Hepatocyte (in vitro differentiated cells): Measurements from ENCODE around the gene FIBP. TPM values are rescaled to one million over a fixed set of nuclear protein-coding genes. Genes with fewer than 3 reads are reported as not detected.

Experiments used
- DNase-seq: peaks from one replicate; pipeline ENCODE4 v3.0.0-alpha.2; 2016; ENCODE audit warnings: low spot score
- H2AFZ ChIP-seq: fragments of 200-600 bp; sonication (generic); 2 replicates; pipeline ENCODE4 v1.6.0; 2016; ENCODE audit warnings: antibody characterized with exemption, mild to moderate bottlenecking
- H3K27ac ChIP-seq: fragments of 200-600 bp; sonication (generic); 2 replicates; pipeline ENCODE4 v1.5.1; 2016; ENCODE audit warnings: mild to moderate bottlenecking
- H3K27me3 ChIP-seq: fragments of 200-600 bp; sonication (generic); 2 replicates; pipeline ENCODE4 v1.6.1; 2016
- H3K36me3 ChIP-seq: fragments of 200-600 bp; sonication (generic); replicated peaks from 2 replicates; pipeline ENCODE4 v1.5.1; 2016; ENCODE audit warnings: low read depth; ENCODE audit not compliant: insufficient read depth
- H3K4me1 ChIP-seq: fragments of 200-600 bp; sonication (generic); 2 replicates; pipeline ENCODE4 v1.5.1; 2016; ENCODE audit warnings: mild to moderate bottlenecking, moderate library complexity; ENCODE audit not compliant: insufficient read depth
- H3K4me2 ChIP-seq: fragments of 200-600 bp; sonication (generic); 2 replicates; pipeline ENCODE4 v1.6.0; 2016
- H3K4me3 ChIP-seq: fragments of 200-600 bp; sonication (generic); 2 replicates; pipeline ENCODE4 v1.5.1; 2016; ENCODE audit warnings: mild to moderate bottlenecking
- H3K79me2 ChIP-seq: fragments of 200-600 bp; sonication (generic); 2 replicates; pipeline ENCODE4 v1.6.0; 2017; ENCODE audit warnings: mild to moderate bottlenecking
- H3K9me2 ChIP-seq: fragments of 200-600 bp; sonication (generic); replicated peaks from 2 replicates; pipeline ENCODE4 v1.6.0; 2017; ENCODE audit warnings: mild to moderate bottlenecking; ENCODE audit not compliant: insufficient read depth
- H3K9me3 ChIP-seq: fragments of 200-600 bp; sonication (generic); 2 replicates; pipeline ENCODE4 v1.5.1; 2016; ENCODE audit warnings: low read depth, mild to moderate bottlenecking
- H4K20me1 ChIP-seq: fragments of 200-600 bp; sonication (generic); 2 replicates; pipeline ENCODE4 v1.6.0; 2016; ENCODE audit warnings: mild to moderate bottlenecking; ENCODE audit not compliant: insufficient read depth, poor library complexity, severe bottlenecking
- EZH2 ChIP-seq: fragments of 200-600 bp; sonication (generic); IDR thresholded peaks from 2 replicates; pipeline ENCODE4 v1.6.1; 2016; ENCODE audit warnings: antibody characterized with exemption, mild to moderate bottlenecking, borderline replicate concordance
- EZH2phosphoT487 ChIP-seq: fragments of 200-600 bp; sonication (generic); IDR thresholded peaks from one replicate; pipeline ENCODE4 v1.6.1; 2018; ENCODE audit warnings: antibody characterized with exemption, mild to moderate bottlenecking, low read depth, moderate library complexity; ENCODE audit not compliant: unreplicated experiment, severe bottlenecking
- WGBS: methylation state at CpG from one replicate; pipeline ENCODE4 v1.1.6; 2016; ENCODE audit warnings: low lambda C conversion rate; ENCODE audit errors: missing lambda C conversion rate; 5-methylcytosine and 5-hydroxymethylcytosine counted together
- polyA plus RNA-seq: library from polyadenylated mRNA; unstranded; fragments of >200 nt; fragmentation: Nextera tagmentation; extraction: Ambion mirVana; gene quantifications from 2 replicates; pipeline ENCODE4 v1.2.1, GENCODE V29; 2016
- total RNA-seq: library from RNA; depleted of rRNA; stranded (reverse); fragments of >200 nt; gene quantifications from 2 replicates; pipeline ENCODE4 v1.2.3, GENCODE V29; 2014
- TF ChIP-seq, protein P1 (sequence below): fragments of 200-600 bp; sonication (generic); IDR thresholded peaks from 2 replicates; pipeline ENCODE4 v1.5.1; 2016; ENCODE audit warnings: antibody characterized with exemption, mild to moderate bottlenecking; ENCODE audit not compliant: poor library complexity

FIBP gene
- total and polyA plus RNA-seq, 2 experiments from 2014 or later: 74.9 to 93.6 TPM

DNA sequence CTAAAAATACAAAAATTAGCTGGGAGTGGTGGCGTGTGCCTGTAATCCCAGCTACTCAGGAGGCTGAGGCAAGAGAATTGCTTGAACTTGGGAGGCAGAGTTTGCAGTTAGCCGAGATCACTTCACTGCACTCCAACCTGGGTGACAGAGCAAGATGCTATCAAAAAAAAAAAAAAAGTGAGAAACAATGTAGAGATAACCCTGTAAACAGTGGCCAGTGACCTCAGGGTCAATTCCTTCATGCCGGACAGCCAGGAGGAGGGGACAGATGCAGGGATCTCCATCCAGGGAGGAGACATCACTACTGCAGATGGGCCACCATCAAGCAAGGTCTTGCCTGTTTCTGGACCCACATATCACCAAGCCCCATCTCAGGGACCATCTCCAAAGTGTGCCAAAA lies 40.5 kb downstream of the FIBP start:
- WGBS: 68% methylated on average over 3 of the region's 3 CpGs
- H3K9me3 ChIP-seq: no peaks in the 10 kb centered on the region
- no peak overlapping the region for H3K27ac ChIP-seq
- H3K4me3 ChIP-seq: no peak overlapping the region
- no peaks in the 10 kb centered on the region for H4K20me1 ChIP-seq
- H3K4me2 ChIP-seq: no peak overlapping the region
- no peaks in the 10 kb centered on the region for H3K9me2 ChIP-seq
- no peaks in the 10 kb centered on the region for H3K79me2 ChIP-seq
- no peaks in the 10 kb centered on the region for H3K36me3 ChIP-seq
- H3K4me1 ChIP-seq: peaks cover 9% of the 10 kb centered on the region
- DNase-seq: no peak
- no peaks in the 10 kb centered on the region for H3K27me3 ChIP-seq
- H2AFZ ChIP-seq: no peak overlapping the region
- no peak for TF ChIP-seq EZH2
- TF ChIP-seq EZH2phosphoT487: no peak
- TF ChIP-seq, protein P1, sequence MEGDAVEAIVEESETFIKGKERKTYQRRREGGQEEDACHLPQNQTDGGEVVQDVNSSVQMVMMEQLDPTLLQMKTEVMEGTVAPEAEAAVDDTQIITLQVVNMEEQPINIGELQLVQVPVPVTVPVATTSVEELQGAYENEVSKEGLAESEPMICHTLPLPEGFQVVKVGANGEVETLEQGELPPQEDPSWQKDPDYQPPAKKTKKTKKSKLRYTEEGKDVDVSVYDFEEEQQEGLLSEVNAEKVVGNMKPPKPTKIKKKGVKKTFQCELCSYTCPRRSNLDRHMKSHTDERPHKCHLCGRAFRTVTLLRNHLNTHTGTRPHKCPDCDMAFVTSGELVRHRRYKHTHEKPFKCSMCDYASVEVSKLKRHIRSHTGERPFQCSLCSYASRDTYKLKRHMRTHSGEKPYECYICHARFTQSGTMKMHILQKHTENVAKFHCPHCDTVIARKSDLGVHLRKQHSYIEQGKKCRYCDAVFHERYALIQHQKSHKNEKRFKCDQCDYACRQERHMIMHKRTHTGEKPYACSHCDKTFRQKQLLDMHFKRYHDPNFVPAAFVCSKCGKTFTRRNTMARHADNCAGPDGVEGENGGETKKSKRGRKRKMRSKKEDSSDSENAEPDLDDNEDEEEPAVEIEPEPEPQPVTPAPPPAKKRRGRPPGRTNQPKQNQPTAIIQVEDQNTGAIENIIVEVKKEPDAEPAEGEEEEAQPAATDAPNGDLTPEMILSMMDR: no peak

DNA sequence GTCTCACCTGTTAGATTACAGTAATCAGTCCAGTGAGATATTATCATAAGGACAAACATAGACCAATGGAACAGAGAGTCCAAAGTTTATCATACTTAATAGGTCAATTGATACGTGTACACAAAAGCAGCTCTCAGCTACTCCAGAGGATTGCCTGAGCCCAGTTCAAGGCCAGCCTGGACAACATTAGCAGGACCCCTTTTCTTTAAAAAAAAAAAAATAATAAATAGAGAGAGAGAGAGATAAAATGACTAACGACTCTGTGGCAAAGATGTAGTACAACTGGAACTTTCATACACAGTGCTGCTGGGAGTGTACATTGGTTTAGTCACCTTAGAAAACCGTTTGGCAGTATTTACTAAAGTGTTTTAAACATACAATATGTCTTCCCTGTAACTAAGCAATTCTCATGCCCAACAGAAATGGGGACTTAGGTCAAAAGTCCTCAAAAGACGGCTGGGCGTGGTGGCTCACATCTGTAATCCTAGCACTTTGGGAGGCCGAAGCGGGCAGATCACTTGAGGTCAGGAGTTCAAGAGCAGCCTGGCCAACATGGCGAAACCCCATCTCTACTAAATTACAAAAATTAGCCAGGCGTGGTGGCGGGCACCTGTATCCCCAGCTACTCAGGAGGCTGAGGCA lies 43.9 kb downstream of the FIBP start:
- peaks cover 8% of the 10 kb centered on the region for H3K4me1 ChIP-seq
- H3K36me3 ChIP-seq: no peaks in the 10 kb centered on the region
- no peaks in the 10 kb centered on the region for H3K9me3 ChIP-seq
- no peak overlapping the region for H2AFZ ChIP-seq
- no peaks in the 10 kb centered on the region for H3K27me3 ChIP-seq
- H4K20me1 ChIP-seq: no peaks in the 10 kb centered on the region
- H3K4me3 ChIP-seq: no peak overlapping the region
- H3K79me2 ChIP-seq: no peaks in the 10 kb centered on the region
- peak; percentile 22 for DNase-seq
- TF ChIP-seq EZH2: no peak
- TF ChIP-seq, protein P1: no peak
- TF ChIP-seq EZH2phosphoT487: no peak
- H3K27ac ChIP-seq: peak overlapping the region; percentile 75
- no peaks in the 10 kb centered on the region for H3K9me2 ChIP-seq
- H3K4me2 ChIP-seq: peak overlapping the region; percentile 43
- WGBS: 76% methylated on average over 10 of the region's 10 CpGs

DNA sequence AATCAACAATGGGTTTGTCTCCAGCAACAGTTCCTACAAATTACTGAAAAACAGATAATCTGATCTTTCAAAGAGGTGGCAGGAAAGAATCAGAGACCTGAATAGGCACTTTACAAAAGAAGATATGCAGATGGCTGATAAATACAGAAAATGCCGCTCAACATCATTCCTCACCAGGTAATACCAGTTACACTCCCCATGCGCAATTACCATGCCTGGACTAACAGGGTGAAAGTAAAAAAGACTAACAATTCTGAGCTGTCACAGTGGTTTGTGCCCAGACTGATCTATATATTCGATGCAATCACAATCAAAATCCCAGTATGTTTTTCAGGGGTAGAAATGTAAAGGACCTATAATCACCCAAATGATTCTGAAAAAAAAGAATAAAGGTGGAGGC lies 44.5 kb downstream of the FIBP start:
- Histone ChIP-seq H4K20me1 (no peaks in the 10 kb centered on the region), H3K79me2 (no peaks in the 10 kb centered on the region), H3K9me2 (no peaks in the 10 kb centered on the region), H3K4me2 (peak overlapping the region; percentile 43), H3K27me3 (no peaks in the 10 kb centered on the region), H3K4me3 (no peak overlapping the region), H3K9me3 (no peaks in the 10 kb centered on the region), H3K36me3 (no peaks in the 10 kb centered on the region), H2AFZ (no peak overlapping the region), H3K4me1 (peaks cover 8% of the 10 kb centered on the region), H3K27ac (peak overlapping the region; percentile 75)
- TF ChIP-seq EZH2phosphoT487 (no peak), EZH2 (no peak)
- TF ChIP-seq, protein P1: no peak
- WGBS: 88% methylated on average over 3 of the region's 3 CpGs
- peak; percentile 14 for DNase-seq
